SK-N-SH (cell line): ENCODE results near the gene CREBL2. TPM values are rescaled to one million over a fixed set of nuclear protein-coding genes. Genes with fewer than 3 reads are reported as not detected.
"Not testable (repeated sequence)": the region's sequence is repeated elsewhere in the genome, so short reads cannot be mapped to it uniquely, and the experiment has no call there.

Source experiments
- CTCF ChIA-PET: fragments of 300-600, 350-600 bp; formaldehyde crosslinking; extraction: SDS; loops from one replicate; lab custom pipeline; 2021; lab: Yijun Ruan, JAX
- POLR2A ChIA-PET: fragments of 350-600 bp; sonication (Branson Sonifier 250); formaldehyde crosslinking; extraction: SDS; loops from one replicate; lab custom pipeline; 2020; ENCODE audit warnings: antibody characterized with exemption, inconsistent platforms; lab: Yijun Ruan, JAX
- DNase-seq: peaks from one replicate; pipeline ENCODE4 v3.0.0; 2012
- H2AFZ ChIP-seq: fragments of 200-600 bp; sonication (generic); 2 replicates; pipeline ENCODE4 v1.8.1; 2016; ENCODE audit warnings: antibody characterized with exemption, mild to moderate bottlenecking, low read depth
- H3F3A ChIP-seq: fragments of 200-600 bp; sonication (generic); replicated peaks from 2 replicates; pipeline ENCODE3; 2016; ENCODE audit warnings: antibody characterized with exemption, mild to moderate bottlenecking; ENCODE audit not compliant: insufficient read depth
- H3K27ac ChIP-seq, 2 experiments: fragments of 200-500 bp in 1 of 2; fragments of 200-600 bp in 1 of 2; sonication (Bioruptor generic) in 1 of 2; sonication (generic), shearing (Covaris generic) in 1 of 2; 2 replicates each; pipeline versions ENCODE4 v1.5.1 to v1.6.1; 2014 to 2016; ENCODE audit warnings: low read depth in 2 of 2, inconsistent platforms in 1 of 2, low read length in 1 of 2, mild to moderate bottlenecking in 1 of 2, mixed read lengths in 1 of 2
- H3K27me3 ChIP-seq: fragments of 200-600 bp; sonication (generic), shearing (Covaris generic); 2 replicates; pipeline ENCODE4 v1.6.1; 2016; ENCODE audit warnings: mixed run types; ENCODE audit not compliant: insufficient read depth
- H3K36me3 ChIP-seq, 2 experiments: fragments of 200-500 bp in 1 of 2; fragments of 200-600 bp in 1 of 2; sonication (Bioruptor generic) in 1 of 2; sonication (generic) in 1 of 2; replicated peaks in 1 of 2; 2 replicates each; pipeline versions ENCODE3 to v1.5.1; 2014 to 2016; ENCODE audit warnings: low read length in 1 of 2, mild to moderate bottlenecking in 1 of 2; ENCODE audit not compliant: insufficient read depth in 2 of 2, control insufficient read depth in 1 of 2
- H3K4me1 ChIP-seq, 2 experiments: fragments of 200-500 bp in 1 of 2; fragments of 200-600 bp in 1 of 2; sonication (Bioruptor generic) in 1 of 2; sonication (generic), shearing (Covaris generic) in 1 of 2; 2 replicates each; pipeline versions ENCODE4 v1.5.1 to v1.6.1; 2014 to 2016; ENCODE audit warnings: low read depth in 1 of 2, low read length in 1 of 2, mixed run types in 1 of 2; ENCODE audit not compliant: insufficient read depth in 2 of 2, control insufficient read depth in 1 of 2
- H3K4me2 ChIP-seq: fragments of 200-600 bp; sonication (generic), shearing (Covaris generic); 2 replicates; pipeline ENCODE4 v1.6.1; 2017; ENCODE audit warnings: mixed run types
- H3K4me3 ChIP-seq, 2 experiments: fragments of 200-500 bp in 1 of 2; fragments of 200-600 bp in 1 of 2; sonication (Bioruptor generic) in 1 of 2; sonication (generic), shearing (Covaris generic) in 1 of 2; 2 replicates each; pipeline versions ENCODE4 v1.5.1 to v1.8.1; 2014 to 2016; ENCODE audit warnings: low read depth in 2 of 2, inconsistent platforms in 1 of 2, low read length in 1 of 2, mild to moderate bottlenecking in 1 of 2, mixed read lengths in 1 of 2, moderate library complexity in 1 of 2
- H3K79me2 ChIP-seq: fragments of 200-600 bp; sonication (generic); 2 replicates; pipeline ENCODE4 v1.8.1; 2017; ENCODE audit warnings: mild to moderate bottlenecking; ENCODE audit not compliant: insufficient read depth
- H3K9ac ChIP-seq: fragments of 200-600 bp; sonication (generic); 2 replicates; pipeline ENCODE4 v1.6.1; 2017; ENCODE audit warnings: mixed run types
- H3K9me2 ChIP-seq: fragments of 200-600 bp; sonication (generic); 2 replicates; pipeline ENCODE4 v1.6.1; 2017; ENCODE audit warnings: mixed run types
- H3K9me3 ChIP-seq: fragments of 200-600 bp; sonication (generic); 2 replicates; pipeline ENCODE4 v1.6.1; 2017; ENCODE audit warnings: mixed run types, mild to moderate bottlenecking, moderate library complexity
- H4K20me1 ChIP-seq: fragments of 200-600 bp; sonication (generic); 2 replicates; pipeline ENCODE4 v1.6.1; 2017; ENCODE audit warnings: mild to moderate bottlenecking, mixed run types; ENCODE audit not compliant: insufficient read depth
- EP300 ChIP-seq, 2 experiments: IDR thresholded peaks; 2 replicates each; pipeline versions ENCODE4 v1.4.0 to v1.6.1; 2012; ENCODE audit warnings: borderline replicate concordance in 1 of 2, low read depth in 1 of 2, low read length in 1 of 2
- FOSL2 ChIP-seq: IDR thresholded peaks from 2 replicates; pipeline ENCODE4 v1.4.0; 2012; ENCODE audit warnings: low read depth, mild to moderate bottlenecking, moderate library complexity, borderline replicate concordance
- JUND ChIP-seq: IDR thresholded peaks from 2 replicates; pipeline ENCODE4 v1.4.0; 2012
- MEF2A ChIP-seq: IDR thresholded peaks from 2 replicates; pipeline ENCODE4 v1.4.0; 2012; ENCODE audit warnings: low read depth, borderline replicate concordance
- SMC3 ChIP-seq: IDR thresholded peaks from 2 replicates; pipeline ENCODE4 v1.6.1; 2012; ENCODE audit warnings: low read depth, low read length, improper control_type of control experiment
- TCF12 ChIP-seq: IDR thresholded peaks from 2 replicates; pipeline ENCODE4 v1.4.0; 2012
- WGBS: methylation state at CpG from one replicate; pipeline ENCODE4 v1.1.6; 2017; ENCODE audit warnings: low lambda C conversion rate; 5-methylcytosine and 5-hydroxymethylcytosine counted together
- polyA plus RNA-seq, 3 experiments: library from polyadenylated mRNA; depleted of rRNA; stranded (reverse); fragments of >200 nt; gene quantifications; 2 replicates each; pipeline ENCODE4 v1.2.3, GENCODE V29; 2012
- TF ChIP-seq, protein P1 (sequence below): fragments of 200-600 bp; sonication (generic); IDR thresholded peaks from 2 replicates; pipeline ENCODE4 v1.6.1; 2017; ENCODE audit warnings: antibody characterized with exemption, mild to moderate bottlenecking, moderate library complexity
- TF ChIP-seq, protein P2 (sequence below): fragments of 150-350 bp; IDR thresholded peaks from 2 replicates; pipeline ENCODE4 v1.6.1; 2017; ENCODE audit warnings: antibody characterized with exemption, low read length, low read depth, borderline replicate concordance
- TF ChIP-seq, protein P3 (sequence below): IDR thresholded peaks from 2 replicates; pipeline ENCODE4; 2012

CREBL2 gene
- polyA plus RNA-seq, 1 of the 3 experiments (the other 2 are of a cell fraction): 12.6 TPM

DNA sequence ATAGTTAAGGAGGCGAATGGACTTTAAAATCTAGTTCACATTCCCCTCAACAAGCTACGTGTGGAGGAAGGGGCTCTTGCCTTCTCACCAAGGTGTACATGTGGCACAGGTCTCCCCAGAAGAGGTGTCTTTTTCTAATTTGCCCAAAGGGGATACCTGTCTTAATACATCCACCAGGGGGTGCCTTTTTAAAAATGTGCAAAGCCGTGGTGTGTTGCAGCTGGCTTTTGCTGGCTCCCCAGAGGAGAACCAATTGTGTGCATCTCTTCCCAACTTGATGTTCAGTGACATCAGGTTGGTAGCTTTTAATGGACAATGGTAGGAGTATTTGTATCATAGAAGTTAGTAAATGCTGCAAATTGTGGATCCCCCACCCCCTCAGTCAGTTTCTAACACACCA, 33.8 kb downstream of the CREBL2 start:
- Histone ChIP-seq H3K9me2 (no peaks in the 10 kb centered on the region), H4K20me1 (no peaks in the 10 kb centered on the region), H3K4me2 (peak overlapping the region; percentile 59; the same call in 1 of the 2 replicates), H3K27ac (peak overlapping the region in 1 of 2 experiments; percentile 60; a peak in 2 of 4 replicates), H3K4me1 (peaks cover 0 to 17% of the 10 kb centered on the region in 2 experiments; a peak in 1 of 4 replicates), H2AFZ (no peak overlapping the region), H3K9ac (peak overlapping the region; percentile 13; the same call in 1 of the 2 replicates), H3K27me3 (no peaks in the 10 kb centered on the region), H3K79me2 (no peaks in the 10 kb centered on the region), H3F3A (peaks cover 15% of the 10 kb centered on the region), H3K36me3 (peaks cover 19 to 23% of the 10 kb centered on the region in 2 experiments), H3K9me3 (peaks cover 3% of the 10 kb centered on the region; the same call in 1 of the 2 replicates), H3K4me3 (0 out of 4 replicates have a peak overlapping the region, but pooled peaks of 1 of the 2 experiments have one; percentile 21)
- ChIA-PET CTCF (interaction anchor here (1.0 to 2.6 kb wide), 5 partner anchors 10 to 251 kb away, joined by 3 to 16 read pairs (median 5); no protein-coding TSS in a partner anchor), POLR2A (no interaction called here)
- WGBS: 87% methylated on average over 3 of the region's 3 CpGs
- DNase-seq: peak; percentile 34
- TF ChIP-seq, protein P1, sequence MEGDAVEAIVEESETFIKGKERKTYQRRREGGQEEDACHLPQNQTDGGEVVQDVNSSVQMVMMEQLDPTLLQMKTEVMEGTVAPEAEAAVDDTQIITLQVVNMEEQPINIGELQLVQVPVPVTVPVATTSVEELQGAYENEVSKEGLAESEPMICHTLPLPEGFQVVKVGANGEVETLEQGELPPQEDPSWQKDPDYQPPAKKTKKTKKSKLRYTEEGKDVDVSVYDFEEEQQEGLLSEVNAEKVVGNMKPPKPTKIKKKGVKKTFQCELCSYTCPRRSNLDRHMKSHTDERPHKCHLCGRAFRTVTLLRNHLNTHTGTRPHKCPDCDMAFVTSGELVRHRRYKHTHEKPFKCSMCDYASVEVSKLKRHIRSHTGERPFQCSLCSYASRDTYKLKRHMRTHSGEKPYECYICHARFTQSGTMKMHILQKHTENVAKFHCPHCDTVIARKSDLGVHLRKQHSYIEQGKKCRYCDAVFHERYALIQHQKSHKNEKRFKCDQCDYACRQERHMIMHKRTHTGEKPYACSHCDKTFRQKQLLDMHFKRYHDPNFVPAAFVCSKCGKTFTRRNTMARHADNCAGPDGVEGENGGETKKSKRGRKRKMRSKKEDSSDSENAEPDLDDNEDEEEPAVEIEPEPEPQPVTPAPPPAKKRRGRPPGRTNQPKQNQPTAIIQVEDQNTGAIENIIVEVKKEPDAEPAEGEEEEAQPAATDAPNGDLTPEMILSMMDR: peak; percentile 64
- TF ChIP-seq, protein P2, sequence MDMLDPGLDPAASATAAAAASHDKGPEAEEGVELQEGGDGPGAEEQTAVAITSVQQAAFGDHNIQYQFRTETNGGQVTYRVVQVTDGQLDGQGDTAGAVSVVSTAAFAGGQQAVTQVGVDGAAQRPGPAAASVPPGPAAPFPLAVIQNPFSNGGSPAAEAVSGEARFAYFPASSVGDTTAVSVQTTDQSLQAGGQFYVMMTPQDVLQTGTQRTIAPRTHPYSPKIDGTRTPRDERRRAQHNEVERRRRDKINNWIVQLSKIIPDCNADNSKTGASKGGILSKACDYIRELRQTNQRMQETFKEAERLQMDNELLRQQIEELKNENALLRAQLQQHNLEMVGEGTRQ: no peak
- TF ChIP-seq SMC3: peak; percentile 28; the same call in 1 of the 2 replicates

DNA sequence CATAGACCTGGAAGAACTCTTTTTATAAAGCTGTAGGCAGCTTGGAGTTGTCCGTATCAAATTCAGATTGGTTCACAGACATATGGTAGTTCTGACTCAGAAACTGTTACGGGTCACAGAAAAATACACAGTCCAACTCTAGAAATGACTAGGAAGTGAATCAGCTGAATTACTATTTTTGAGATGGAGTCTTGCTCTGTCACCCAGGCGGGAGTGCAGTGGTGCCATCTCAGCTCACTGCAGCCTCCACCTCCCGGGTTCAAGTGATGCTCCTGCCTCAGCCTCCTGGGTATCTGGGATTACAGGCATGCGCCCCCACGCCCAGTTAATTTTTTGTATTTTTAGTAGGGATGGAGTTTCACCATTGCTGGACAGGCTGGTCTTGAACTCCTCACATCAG, 34.3 kb downstream of the CREBL2 start:
- H3K27me3 ChIP-seq, H4K20me1 ChIP-seq, H3K9me3 ChIP-seq, DNase-seq, H2AFZ ChIP-seq, H3K79me2 ChIP-seq, H3K9me2 ChIP-seq, H3K9ac ChIP-seq, POLR2A ChIA-PET: not testable (repeated sequence)
- Histone ChIP-seq H3F3A (peaks cover 15% of the 10 kb centered on the region), H3K4me1 (peaks cover 0 to 17% of the 10 kb centered on the region in 2 experiments; a peak in 1 of 4 replicates), H3K4me3 (0 out of 4 replicates have a peak overlapping the region, but pooled peaks of 1 of the 2 experiments have one; percentile 21), H3K27ac (peak overlapping the region in 1 of 2 experiments; percentile 60; a peak in 2 of 4 replicates), H3K36me3 (peaks cover 15 to 22% of the 10 kb centered on the region in 2 experiments), H3K4me2 (peak overlapping the region; percentile 59; the same call in 1 of the 2 replicates)
- CTCF ChIA-PET: interaction anchor here (0.7 to 2.6 kb wide), 8 partner anchors 10 to 568 kb away, joined by 3 to 16 read pairs (median 3); no protein-coding TSS in a partner anchor
- TF ChIP-seq JUND: peak; percentile 67
- peak; percentile 69 for TF ChIP-seq TCF12
- TF ChIP-seq MEF2A: peak; percentile 45; the same call in 1 of the 2 replicates
- TF ChIP-seq, protein P3, sequence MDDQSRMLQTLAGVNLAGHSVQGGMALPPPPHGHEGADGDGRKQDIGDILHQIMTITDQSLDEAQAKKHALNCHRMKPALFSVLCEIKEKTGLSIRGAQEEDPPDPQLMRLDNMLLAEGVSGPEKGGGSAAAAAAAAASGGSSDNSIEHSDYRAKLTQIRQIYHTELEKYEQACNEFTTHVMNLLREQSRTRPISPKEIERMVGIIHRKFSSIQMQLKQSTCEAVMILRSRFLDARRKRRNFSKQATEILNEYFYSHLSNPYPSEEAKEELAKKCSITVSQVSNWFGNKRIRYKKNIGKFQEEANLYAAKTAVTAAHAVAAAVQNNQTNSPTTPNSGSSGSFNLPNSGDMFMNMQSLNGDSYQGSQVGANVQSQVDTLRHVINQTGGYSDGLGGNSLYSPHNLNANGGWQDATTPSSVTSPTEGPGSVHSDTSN: 0 out of 2 replicates have a peak, but pooled peaks have one; percentile 35
- peak in 1 of 2 experiments; percentile 8; a peak in 1 of 4 replicates for TF ChIP-seq EP300 (IDR thresholded peaks at IDR 0.05; ENCODE audit: borderline replicate concordance in 1 of 2, low read depth in 1 of 2, low read length in 1 of 2)
- TF ChIP-seq FOSL2: peak; percentile 69
- WGBS: 53% methylated on average over 6 of the region's 6 CpGs
